SK-N-SH (cell line): ENCODE results near the gene TTC22. TPM values are rescaled to one million over a fixed set of nuclear protein-coding genes. Genes with fewer than 3 reads are reported as not detected.

Experiments used
- CTCF ChIA-PET: fragments of 300-600, 350-600 bp; formaldehyde crosslinking; extraction: SDS; loops from one replicate; lab custom pipeline; 2021; lab: Yijun Ruan, JAX
- POLR2A ChIA-PET: fragments of 350-600 bp; sonication (Branson Sonifier 250); formaldehyde crosslinking; extraction: SDS; loops from one replicate; lab custom pipeline; 2020; ENCODE audit warnings: antibody characterized with exemption, inconsistent platforms; lab: Yijun Ruan, JAX
- DNase-seq: peaks from one replicate; pipeline ENCODE4 v3.0.0; 2012
- H2AFZ ChIP-seq: fragments of 200-600 bp; sonication (generic); 2 replicates; pipeline ENCODE4 v1.8.1; 2016; ENCODE audit warnings: antibody characterized with exemption, mild to moderate bottlenecking, low read depth
- H3F3A ChIP-seq: fragments of 200-600 bp; sonication (generic); replicated peaks from 2 replicates; pipeline ENCODE3; 2016; ENCODE audit warnings: antibody characterized with exemption, mild to moderate bottlenecking; ENCODE audit not compliant: insufficient read depth
- H3K27ac ChIP-seq, 2 experiments: fragments of 200-500 bp in 1 of 2; fragments of 200-600 bp in 1 of 2; sonication (Bioruptor generic) in 1 of 2; sonication (generic), shearing (Covaris generic) in 1 of 2; 2 replicates each; pipeline versions ENCODE4 v1.5.1 to v1.6.1; 2014 to 2016; ENCODE audit warnings: low read depth in 2 of 2, inconsistent platforms in 1 of 2, low read length in 1 of 2, mild to moderate bottlenecking in 1 of 2, mixed read lengths in 1 of 2
- H3K27me3 ChIP-seq: fragments of 200-600 bp; sonication (generic), shearing (Covaris generic); 2 replicates; pipeline ENCODE4 v1.6.1; 2016; ENCODE audit warnings: mixed run types; ENCODE audit not compliant: insufficient read depth
- H3K36me3 ChIP-seq, 2 experiments: fragments of 200-500 bp in 1 of 2; fragments of 200-600 bp in 1 of 2; sonication (Bioruptor generic) in 1 of 2; sonication (generic) in 1 of 2; replicated peaks in 1 of 2; 2 replicates each; pipeline versions ENCODE3 to v1.5.1; 2014 to 2016; ENCODE audit warnings: low read length in 1 of 2, mild to moderate bottlenecking in 1 of 2; ENCODE audit not compliant: insufficient read depth in 2 of 2, control insufficient read depth in 1 of 2
- H3K4me1 ChIP-seq, 2 experiments: fragments of 200-500 bp in 1 of 2; fragments of 200-600 bp in 1 of 2; sonication (Bioruptor generic) in 1 of 2; sonication (generic), shearing (Covaris generic) in 1 of 2; 2 replicates each; pipeline versions ENCODE4 v1.5.1 to v1.6.1; 2014 to 2016; ENCODE audit warnings: low read depth in 1 of 2, low read length in 1 of 2, mixed run types in 1 of 2; ENCODE audit not compliant: insufficient read depth in 2 of 2, control insufficient read depth in 1 of 2
- H3K4me2 ChIP-seq: fragments of 200-600 bp; sonication (generic), shearing (Covaris generic); 2 replicates; pipeline ENCODE4 v1.6.1; 2017; ENCODE audit warnings: mixed run types
- H3K4me3 ChIP-seq, 2 experiments: fragments of 200-500 bp in 1 of 2; fragments of 200-600 bp in 1 of 2; sonication (Bioruptor generic) in 1 of 2; sonication (generic), shearing (Covaris generic) in 1 of 2; 2 replicates each; pipeline versions ENCODE4 v1.5.1 to v1.8.1; 2014 to 2016; ENCODE audit warnings: low read depth in 2 of 2, inconsistent platforms in 1 of 2, low read length in 1 of 2, mild to moderate bottlenecking in 1 of 2, mixed read lengths in 1 of 2, moderate library complexity in 1 of 2
- H3K79me2 ChIP-seq: fragments of 200-600 bp; sonication (generic); 2 replicates; pipeline ENCODE4 v1.8.1; 2017; ENCODE audit warnings: mild to moderate bottlenecking; ENCODE audit not compliant: insufficient read depth
- H3K9ac ChIP-seq: fragments of 200-600 bp; sonication (generic); 2 replicates; pipeline ENCODE4 v1.6.1; 2017; ENCODE audit warnings: mixed run types
- H3K9me2 ChIP-seq: fragments of 200-600 bp; sonication (generic); 2 replicates; pipeline ENCODE4 v1.6.1; 2017; ENCODE audit warnings: mixed run types
- H3K9me3 ChIP-seq: fragments of 200-600 bp; sonication (generic); 2 replicates; pipeline ENCODE4 v1.6.1; 2017; ENCODE audit warnings: mixed run types, mild to moderate bottlenecking, moderate library complexity
- H4K20me1 ChIP-seq: fragments of 200-600 bp; sonication (generic); 2 replicates; pipeline ENCODE4 v1.6.1; 2017; ENCODE audit warnings: mild to moderate bottlenecking, mixed run types; ENCODE audit not compliant: insufficient read depth
- FOXJ3 ChIP-seq: sonication (generic); formaldehyde crosslinking; IDR thresholded peaks from 2 replicates; pipeline ENCODE4 v1.5.1; 2020; ENCODE audit warnings: mild to moderate bottlenecking, missing genetic modification reagents
- FOXM1 ChIP-seq: IDR thresholded peaks from 2 replicates; pipeline ENCODE4 v1.4.0; 2012; ENCODE audit warnings: low read depth, mild to moderate bottlenecking
- GABPA ChIP-seq: IDR thresholded peaks from 2 replicates; pipeline ENCODE4 v1.4.0; 2012; ENCODE audit warnings: low read depth, mild to moderate bottlenecking
- MXI1 ChIP-seq: IDR thresholded peaks from 2 replicates; pipeline ENCODE4 v1.6.1; 2012; ENCODE audit warnings: mild to moderate bottlenecking, low read depth, low read length, improper control_type of control experiment
- NRF1 ChIP-seq: IDR thresholded peaks from 2 replicates; pipeline ENCODE4 v1.6.1; 2012; ENCODE audit warnings: low read depth, mild to moderate bottlenecking, low read length
- RAD21 ChIP-seq: IDR thresholded peaks from 2 replicates; pipeline ENCODE4 v1.6.1; 2012; ENCODE audit warnings: mild to moderate bottlenecking, low read length
- RCOR1 ChIP-seq: fragments of 150-350 bp; IDR thresholded peaks from 2 replicates; pipeline ENCODE4 v1.6.1; 2017; ENCODE audit warnings: antibody characterized with exemption, low read length
- RXRA ChIP-seq: IDR thresholded peaks from 2 replicates; pipeline ENCODE4 v1.4.0; 2012; ENCODE audit warnings: low read depth, mild to moderate bottlenecking, borderline replicate concordance
- SMC3 ChIP-seq: IDR thresholded peaks from 2 replicates; pipeline ENCODE4 v1.6.1; 2012; ENCODE audit warnings: low read depth, low read length, improper control_type of control experiment
- TAF1 ChIP-seq: IDR thresholded peaks from 2 replicates; pipeline ENCODE4 v1.6.1; 2012; ENCODE audit warnings: low read depth, mild to moderate bottlenecking, low read length, moderate library complexity, borderline replicate concordance
- TEAD4 ChIP-seq: IDR thresholded peaks from 2 replicates; pipeline ENCODE4 v1.4.0; 2012; ENCODE audit warnings: mild to moderate bottlenecking, borderline replicate concordance; ENCODE audit not compliant: insufficient read depth
- WGBS: methylation state at CpG from one replicate; pipeline ENCODE4 v1.1.6; 2017; ENCODE audit warnings: low lambda C conversion rate; 5-methylcytosine and 5-hydroxymethylcytosine counted together
- polyA plus RNA-seq, 3 experiments: library from polyadenylated mRNA; depleted of rRNA; stranded (reverse); fragments of >200 nt; gene quantifications; 2 replicates each; pipeline ENCODE4 v1.2.3, GENCODE V29; 2012
- TF ChIP-seq, protein P1 (sequence below): IDR thresholded peaks from 2 replicates; pipeline ENCODE4 v1.4.0; 2012; ENCODE audit warnings: low read depth, borderline replicate concordance
- TF ChIP-seq, protein P2 (sequence below): IDR thresholded peaks from 2 replicates; pipeline ENCODE4 v1.4.0; 2012; ENCODE audit warnings: low read depth
- TF ChIP-seq, protein P3 (sequence below): IDR thresholded peaks from 2 replicates; pipeline ENCODE4; 2012

The TTC22 gene
- polyA plus RNA-seq, 1 of the 3 experiments (the other 2 are of a cell fraction) = not detected

DNA sequence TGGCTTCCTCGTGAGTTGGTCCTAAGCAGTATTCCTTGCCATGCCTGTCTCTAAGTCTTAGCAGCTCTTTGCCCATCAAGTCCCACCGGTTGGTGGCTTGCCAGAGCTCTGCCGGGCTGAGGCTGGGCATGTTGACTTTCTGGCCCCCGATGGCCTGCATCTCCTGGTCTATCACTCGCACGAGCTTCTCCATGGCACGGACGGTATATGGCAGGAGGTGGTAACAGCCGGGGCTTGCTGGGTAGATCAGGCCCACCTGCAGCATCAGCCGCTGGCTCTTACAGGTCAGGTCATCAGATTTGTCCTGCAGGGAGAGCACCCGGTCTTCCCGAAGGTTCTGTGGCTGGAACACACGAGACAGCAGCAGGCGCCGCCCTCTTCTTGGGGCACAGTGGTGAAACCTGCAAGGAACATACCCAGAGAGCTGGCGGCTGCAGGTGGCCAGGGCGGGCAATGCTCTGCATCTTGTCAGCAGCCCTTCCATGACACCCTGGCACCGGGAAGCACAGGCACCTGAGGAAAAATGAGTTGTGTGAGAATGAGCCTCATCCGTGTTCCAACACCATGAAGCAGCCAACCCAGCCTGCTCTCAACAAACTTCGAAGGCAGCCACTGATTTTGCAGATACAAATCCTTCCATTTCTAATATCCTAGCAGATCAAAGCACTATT lies 42.3 kb downstream of the TTC22 start (continued):
- no peak for TF ChIP-seq TEAD4

DNA sequence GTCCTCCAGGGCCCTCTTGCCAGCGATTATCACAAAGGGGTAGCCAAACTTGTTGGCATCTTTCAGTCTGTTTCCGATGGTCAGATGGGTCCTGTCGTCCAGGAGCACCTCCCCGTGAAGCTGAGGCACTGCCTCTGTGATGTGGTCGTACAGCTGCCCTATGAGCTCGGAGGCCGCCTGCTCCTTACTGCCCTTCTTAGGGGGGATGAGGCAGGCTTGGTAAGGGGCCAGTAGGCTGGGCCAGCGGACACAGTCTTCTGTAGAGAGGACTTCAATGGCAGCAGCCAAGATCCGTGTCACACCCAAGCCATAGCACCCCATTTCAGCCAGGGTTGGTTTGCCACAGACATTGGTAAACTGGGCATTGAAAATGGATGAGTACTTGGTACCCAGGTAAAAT lies 43.3 kb downstream of the TTC22 start:
- POLR2A ChIA-PET = no interaction called here
- peaks cover 10% of the 10 kb centered on the region for H3K79me2 ChIP-seq
- H3K36me3 ChIP-seq = peaks cover 4 to 27% of the 10 kb centered on the region in 2 experiments
- no peak for DNase-seq
- no peaks in the 10 kb centered on the region for H3K27me3 ChIP-seq
- H3K9ac ChIP-seq = no peak overlapping the region
- no peaks in the 10 kb centered on the region; a peak in 1 of 4 replicates for H3K4me1 ChIP-seq
- no peak overlapping the region for H3K4me2 ChIP-seq
- H3K27ac ChIP-seq = no peak overlapping the region
- no peak overlapping the region for H3K4me3 ChIP-seq
- no peaks in the 10 kb centered on the region for H4K20me1 ChIP-seq
- no peaks in the 10 kb centered on the region for H3K9me3 ChIP-seq
- 98% methylated on average over 6 of the region's 9 CpGs for WGBS
- H3F3A ChIP-seq = no peaks in the 10 kb centered on the region
- no peak overlapping the region for H2AFZ ChIP-seq
- CTCF ChIA-PET = no interaction called here
- no peak for TF ChIP-seq FOXM1
- no peak for TF ChIP-seq RXRA
- TF ChIP-seq RAD21 = no peak
- TF ChIP-seq, protein P1, sequence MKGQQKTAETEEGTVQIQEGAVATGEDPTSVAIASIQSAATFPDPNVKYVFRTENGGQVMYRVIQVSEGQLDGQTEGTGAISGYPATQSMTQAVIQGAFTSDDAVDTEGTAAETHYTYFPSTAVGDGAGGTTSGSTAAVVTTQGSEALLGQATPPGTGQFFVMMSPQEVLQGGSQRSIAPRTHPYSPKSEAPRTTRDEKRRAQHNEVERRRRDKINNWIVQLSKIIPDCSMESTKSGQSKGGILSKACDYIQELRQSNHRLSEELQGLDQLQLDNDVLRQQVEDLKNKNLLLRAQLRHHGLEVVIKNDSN = no peak
- no peak for TF ChIP-seq TAF1
- TF ChIP-seq, protein P2, sequence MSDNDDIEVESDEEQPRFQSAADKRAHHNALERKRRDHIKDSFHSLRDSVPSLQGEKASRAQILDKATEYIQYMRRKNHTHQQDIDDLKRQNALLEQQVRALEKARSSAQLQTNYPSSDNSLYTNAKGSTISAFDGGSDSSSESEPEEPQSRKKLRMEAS = no peak
- no peak for TF ChIP-seq MXI1
- TF ChIP-seq GABPA = no peak
- TF ChIP-seq RCOR1 = no peak
- H3K9me2 ChIP-seq = no peaks in the 10 kb centered on the region

DNA sequence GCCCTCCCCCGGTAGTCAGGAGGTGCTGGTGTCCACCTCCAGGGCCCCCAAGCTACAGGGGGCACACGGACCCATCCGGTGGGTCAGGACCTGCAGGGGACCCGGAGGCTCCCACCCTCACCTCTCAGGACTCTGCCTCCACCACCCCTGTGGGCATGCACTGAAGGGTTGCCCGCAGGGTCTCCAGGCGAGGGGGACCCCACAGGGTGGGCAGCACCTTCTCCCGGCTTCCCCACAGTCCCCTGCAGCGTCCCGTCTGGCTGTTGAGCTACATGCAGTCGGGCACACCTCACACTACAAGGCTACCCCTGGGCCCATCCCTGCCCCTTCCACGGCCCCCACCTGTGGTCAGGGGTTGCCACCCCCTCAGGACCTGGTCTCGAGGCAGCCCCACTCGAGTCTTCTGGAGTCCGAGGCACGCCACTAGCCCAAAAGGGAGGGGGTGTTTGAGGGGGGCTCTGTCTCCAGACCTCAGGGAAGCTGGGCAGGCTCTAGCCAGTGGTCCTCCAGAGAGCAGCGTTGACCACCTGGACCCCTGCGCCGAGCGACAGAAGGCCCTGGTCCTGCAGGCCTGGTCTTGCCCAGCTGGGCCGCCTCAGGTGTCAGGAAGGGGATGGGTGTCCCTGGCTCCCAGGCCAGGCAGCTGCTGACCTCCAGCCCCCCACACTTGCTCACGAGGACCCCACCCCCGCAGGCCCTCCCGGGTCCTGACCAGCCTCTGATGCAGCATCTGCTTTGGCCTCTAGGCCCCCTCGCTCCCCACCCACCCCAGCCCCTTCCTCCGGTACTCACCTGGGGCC lies 46.4 kb downstream of the TTC22 start:
- POLR2A ChIA-PET = interaction anchor here (1.4 kb wide), 1 partner anchor 22 kb away, joined by 3 read pairs; no protein-coding TSS in a partner anchor
- Histone ChIP-seq H3F3A (no peaks in the 10 kb centered on the region), H3K4me1 (peaks cover 0 to 2% of the 10 kb centered on the region in 2 experiments; a peak in 1 of 4 replicates), H3K27me3 (no peaks in the 10 kb centered on the region), H3K4me2 (no peak overlapping the region), H2AFZ (no peak overlapping the region), H4K20me1 (no peaks in the 10 kb centered on the region), H3K36me3 (peaks cover 4 to 27% of the 10 kb centered on the region in 2 experiments), H3K27ac (no peak overlapping the region), H3K4me3 (no peak overlapping the region), H3K79me2 (no peaks in the 10 kb centered on the region), H3K9me3 (no peaks in the 10 kb centered on the region), H3K9ac (no peak overlapping the region), H3K9me2 (no peaks in the 10 kb centered on the region)
- no peak for DNase-seq
- WGBS = 93% methylated on average over 15 of the region's 25 CpGs
- TF ChIP-seq, protein P3, sequence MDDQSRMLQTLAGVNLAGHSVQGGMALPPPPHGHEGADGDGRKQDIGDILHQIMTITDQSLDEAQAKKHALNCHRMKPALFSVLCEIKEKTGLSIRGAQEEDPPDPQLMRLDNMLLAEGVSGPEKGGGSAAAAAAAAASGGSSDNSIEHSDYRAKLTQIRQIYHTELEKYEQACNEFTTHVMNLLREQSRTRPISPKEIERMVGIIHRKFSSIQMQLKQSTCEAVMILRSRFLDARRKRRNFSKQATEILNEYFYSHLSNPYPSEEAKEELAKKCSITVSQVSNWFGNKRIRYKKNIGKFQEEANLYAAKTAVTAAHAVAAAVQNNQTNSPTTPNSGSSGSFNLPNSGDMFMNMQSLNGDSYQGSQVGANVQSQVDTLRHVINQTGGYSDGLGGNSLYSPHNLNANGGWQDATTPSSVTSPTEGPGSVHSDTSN = no peak
- TF ChIP-seq FOXJ3 (no peak), NRF1 (no peak), SMC3 (no peak), FOXM1 (no peak)
- CTCF ChIA-PET = no interaction called here
